CD8-positive, alpha-beta memory T cell (primary cell): ENCODE data around the gene TAF3. TPM values are rescaled to one million over a fixed set of nuclear protein-coding genes. Genes with fewer than 3 reads are reported as not detected.
A peak's percentile ranks its signal among the peaks of the same experiment; 100 is the strongest.

Source experiments
- CTCF ChIA-PET: fragments of 350-600 bp; sonication (Branson Sonifier 250); formaldehyde crosslinking; loops from one replicate; lab custom pipeline; 2021; ENCODE audit warnings: antibody characterized with exemption; lab: Charles Lee
- POLR2A ChIA-PET: fragments of 350-600 bp; sonication (Branson Sonifier 250); formaldehyde crosslinking; loops from one replicate; lab custom pipeline; 2021; ENCODE audit warnings: antibody characterized with exemption; lab: Charles Lee
- DNase-seq, 5 donors: peaks; one replicate each; pipeline versions ENCODE4 v3.0.0 to v3.0.0-alpha.2; 2020 to 2022; ENCODE audit warnings: mixed read lengths in 1 of 5
- H3K27ac ChIP-seq: one replicate; pipeline ENCODE4 v1.7.0; 2013; ENCODE audit warnings: low read depth, mild to moderate bottlenecking, low read length, moderate library complexity
- H3K27me3 ChIP-seq: 2 replicates; pipeline ENCODE4 v1.7.0; 2013; ENCODE audit warnings: low read length, mild to moderate bottlenecking; ENCODE audit not compliant: insufficient read depth, poor library complexity, severe bottlenecking
- H3K36me3 ChIP-seq: 2 replicates; pipeline ENCODE4 v1.7.0; 2013; ENCODE audit warnings: mild to moderate bottlenecking, low read length, moderate library complexity; ENCODE audit not compliant: insufficient read depth
- H3K4me1 ChIP-seq: 2 replicates; pipeline ENCODE4 v1.7.0; 2013; ENCODE audit warnings: mild to moderate bottlenecking, low read length, moderate library complexity; ENCODE audit not compliant: insufficient read depth
- H3K4me3 ChIP-seq: 2 replicates; pipeline ENCODE4 v1.7.0; 2013; ENCODE audit warnings: mild to moderate bottlenecking, low read length
- H3K9me3 ChIP-seq: 2 replicates; pipeline ENCODE4 v1.7.0; 2013; ENCODE audit warnings: mild to moderate bottlenecking, low read length
- H3K27ac Mint-ChIP-seq, 8 donors: one replicate each; pipeline ENCODE4 v1.8.0; 2020 to 2021; ENCODE audit warnings: mixed read lengths in 8 of 8, mild to moderate bottlenecking in 6 of 8, inconsistent platforms in 3 of 8, moderate library complexity in 3 of 8
- H3K27me3 Mint-ChIP-seq, 2 donors: one replicate each; pipeline ENCODE4 v1.8.0; 2020 to 2021; ENCODE audit warnings: mixed read lengths in 2 of 2, mild to moderate bottlenecking in 1 of 2, moderate library complexity in 1 of 2
- H3K36me3 Mint-ChIP-seq, 3 donors: one replicate each; pipeline ENCODE4 v1.8.0; 2020 to 2021; ENCODE audit warnings: mixed read lengths in 3 of 3, inconsistent platforms in 1 of 3, mild to moderate bottlenecking in 1 of 3
- H3K4me1 Mint-ChIP-seq, 3 donors: one replicate each; pipeline ENCODE4 v1.8.0; 2020 to 2021; ENCODE audit warnings: mixed read lengths in 3 of 3, inconsistent platforms in 1 of 3, mild to moderate bottlenecking in 1 of 3
- H3K4me3 Mint-ChIP-seq, 7 donors: one replicate each; pipeline ENCODE4 v1.8.0; 2020 to 2021; ENCODE audit warnings: mixed read lengths in 7 of 7, mild to moderate bottlenecking in 6 of 7, moderate library complexity in 4 of 7, inconsistent platforms in 2 of 7
- H3K9me3 Mint-ChIP-seq, 5 donors: one replicate each; pipeline ENCODE4 v1.8.0; 2020 to 2022; ENCODE audit warnings: mixed read lengths in 5 of 5, mild to moderate bottlenecking in 3 of 5, moderate library complexity in 2 of 5, inconsistent platforms in 1 of 5
- polyA plus RNA-seq: library from polyadenylated mRNA; unstranded; fragments of 300-500 nt; fragmentation: Illumina TruSeq; gene quantifications from one replicate; pipeline ENCODE4 v1.2.3, GENCODE V29; 2021
- total RNA-seq, 2 experiments: library from RNA; stranded (reverse); gene quantifications; one replicate each; pipeline ENCODE4 v1.2.3, GENCODE V29; 2021

TAF3 gene
- total and polyA plus RNA-seq, 3 experiments from 2014 or later, result 16.9 to 22.6 (median 22.5) TPM

DNA sequence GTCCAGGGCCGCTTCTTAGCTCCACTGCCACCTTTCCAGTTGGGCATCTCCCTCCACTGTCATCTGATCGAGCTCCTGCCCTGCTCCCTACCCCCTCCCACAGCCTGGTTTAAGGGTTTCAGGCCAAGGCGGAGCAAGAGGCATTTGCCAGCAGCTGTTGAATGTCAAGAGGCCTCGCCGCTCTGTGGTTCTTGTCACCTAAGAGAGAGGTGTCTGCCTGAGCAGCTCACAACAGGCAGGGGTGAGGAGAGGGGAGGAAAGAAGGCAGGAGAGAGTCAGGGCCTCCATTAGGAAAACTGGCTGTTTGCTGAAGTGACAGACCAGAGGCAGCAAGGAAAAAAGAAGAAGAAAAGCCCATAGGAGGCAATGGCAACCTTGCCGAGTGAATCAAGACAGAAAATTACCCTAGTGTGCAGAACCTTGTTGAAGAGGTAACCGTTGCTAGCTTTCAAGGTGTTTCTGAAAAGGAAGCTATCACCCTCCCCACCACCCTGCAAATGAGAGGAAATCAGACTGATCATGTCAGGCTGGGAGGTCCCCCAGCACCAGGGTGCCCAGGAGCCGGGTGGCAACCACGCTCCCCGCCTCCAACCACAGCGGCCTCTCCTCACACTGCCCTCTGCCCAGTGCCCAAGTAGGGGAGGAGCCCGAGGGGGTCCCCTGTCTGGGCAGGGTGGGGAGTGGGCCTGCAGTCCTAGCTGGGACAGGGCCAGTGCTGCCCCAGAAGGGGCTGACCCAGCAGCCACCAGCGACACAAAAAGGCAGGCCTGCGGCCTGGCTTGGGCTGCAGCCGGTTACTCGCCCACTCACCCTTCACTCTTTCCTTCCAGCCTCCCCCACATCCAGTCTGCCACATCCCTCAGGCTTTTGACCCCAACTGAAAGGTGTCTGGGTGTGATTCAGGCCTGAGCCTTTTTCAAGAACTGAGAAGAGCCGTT, 243.2 kb downstream of the TAF3 start:
- peaks cover 32% of the 10 kb centered on the region for H3K36me3 ChIP-seq
- peak; percentile 48 to 80 (median 67) for DNase-seq
- Mint-ChIP-seq H3K27ac (peak overlapping the region; percentile 94 to 97 (median 95)), H3K4me1 (peaks cover 82 to 96% (median 88%) of the 10 kb centered on the region in 3 donors), H3K9me3 (no peaks in the 10 kb centered on the region), H3K36me3 (peaks cover 30 to 94% (median 41%) of the 10 kb centered on the region in 3 donors), H3K27me3 (peaks cover 0 to 5% of the 10 kb centered on the region in 2 donors), H3K4me3 (peak overlapping the region; percentile 90 to 99 (median 94))
- H3K27ac ChIP-seq, result peak overlapping the region; percentile 58
- H3K4me1 ChIP-seq, result peaks cover 91% of the 10 kb centered on the region
- ChIA-PET CTCF (interaction anchor here (0.6 to 3.1 kb wide), 10 partner anchors 9 to 411 kb away, joined by 3 to 14 read pairs (median 4); no protein-coding TSS in a partner anchor), POLR2A (interaction anchor here (0.7 to 4.6 kb wide), 8 partner anchors 9 to 355 kb away, joined by 3 to 25 read pairs (median 4); no protein-coding TSS in a partner anchor)
- peak overlapping the region; percentile 57 for H3K4me3 ChIP-seq
- no peaks in the 10 kb centered on the region for H3K9me3 ChIP-seq
- no peaks in the 10 kb centered on the region for H3K27me3 ChIP-seq

DNA sequence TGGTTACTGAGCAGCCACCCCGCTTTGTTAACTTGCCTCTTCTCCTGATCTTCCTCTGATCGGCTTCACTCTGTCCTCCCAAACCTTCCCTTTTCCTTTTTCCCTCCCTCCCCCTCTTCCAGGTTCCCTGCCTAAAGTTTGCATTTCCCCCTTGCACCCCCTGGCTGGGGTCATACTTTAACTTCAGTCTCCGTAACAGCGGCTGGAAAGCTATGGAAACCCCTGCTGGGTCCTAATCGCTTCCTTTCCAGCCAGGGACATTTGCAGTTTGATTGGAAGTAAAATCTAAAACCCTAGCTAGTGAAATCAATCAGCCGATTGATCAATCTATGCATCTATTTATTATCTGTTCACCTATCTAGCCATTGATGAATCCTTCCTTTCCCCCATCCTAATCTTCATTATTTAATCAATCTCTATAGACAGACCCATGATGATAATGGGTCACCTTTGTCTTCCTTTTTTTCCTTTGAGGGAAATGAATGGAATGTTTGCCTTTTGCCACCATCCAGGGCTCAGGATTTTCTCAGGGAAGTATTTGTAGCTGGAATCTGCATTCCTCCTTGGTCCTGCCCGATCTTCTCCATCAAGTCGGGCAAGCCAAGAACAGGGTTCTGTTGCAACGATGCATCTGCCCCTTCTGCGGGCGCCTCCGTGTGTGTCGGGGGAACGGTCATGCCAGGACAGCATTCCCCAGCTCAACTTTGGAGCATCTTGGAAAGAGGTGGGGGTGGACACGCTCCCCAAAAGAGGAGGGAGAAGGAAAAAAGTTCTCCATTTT, 245.0 kb downstream of the TAF3 start:
- CTCF ChIA-PET, result interaction anchor here (1.1 kb wide), 1 partner anchor 409 kb away, joined by 5 read pairs; no protein-coding TSS in a partner anchor
- peaks cover 38 to 93% (median 39%) of the 10 kb centered on the region in 3 donors for H3K36me3 Mint-ChIP-seq
- POLR2A ChIA-PET, result no interaction called here
- peaks cover 42% of the 10 kb centered on the region for H3K36me3 ChIP-seq
- peak overlapping the region; percentile 2 to 99 (median 93) for H3K4me3 Mint-ChIP-seq
- H3K4me1 ChIP-seq, result peaks cover 85% of the 10 kb centered on the region
- H3K27ac ChIP-seq, result no peak overlapping the region
- H3K27ac Mint-ChIP-seq, result peak overlapping the region; percentile 75 to 97 (median 94)
- H3K27me3 Mint-ChIP-seq, result peaks cover 0 to 3% of the 10 kb centered on the region in 2 donors
- no peaks in the 10 kb centered on the region for H3K9me3 ChIP-seq
- no peak for DNase-seq
- peaks cover 84 to 97% (median 93%) of the 10 kb centered on the region in 3 donors for H3K4me1 Mint-ChIP-seq
- no peaks in the 10 kb centered on the region for H3K27me3 ChIP-seq
- no peak overlapping the region for H3K4me3 ChIP-seq
- no peaks in the 10 kb centered on the region for H3K9me3 Mint-ChIP-seq

DNA sequence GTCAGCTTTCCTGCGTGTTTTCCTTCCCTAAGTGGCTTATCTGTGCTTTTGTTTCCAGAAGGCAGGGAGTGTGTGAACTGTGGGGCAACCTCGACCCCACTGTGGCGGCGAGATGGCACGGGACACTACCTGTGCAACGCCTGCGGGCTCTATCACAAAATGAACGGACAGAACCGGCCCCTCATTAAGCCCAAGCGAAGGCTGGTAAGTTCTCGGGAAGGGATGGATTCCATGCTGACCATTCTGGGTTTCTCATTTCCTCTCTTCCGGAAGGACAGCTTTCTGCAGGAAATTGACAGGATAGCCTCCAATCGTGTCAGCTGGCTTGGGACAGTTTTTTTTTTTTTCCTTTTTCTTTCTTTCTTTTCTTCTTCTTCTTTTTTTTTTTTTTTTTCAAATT, 245.6 kb downstream of the TAF3 start:
- H3K4me1 ChIP-seq, result peaks cover 85% of the 10 kb centered on the region
- H3K36me3 ChIP-seq, result peaks cover 47% of the 10 kb centered on the region
- Mint-ChIP-seq H3K9me3 (no peaks in the 10 kb centered on the region), H3K27ac (peak overlapping the region; percentile 24 to 95 (median 76)), H3K4me3 (peak overlapping the region; percentile 3 to 97 (median 38)), H3K27me3 (peaks cover 0 to 3% of the 10 kb centered on the region in 2 donors), H3K36me3 (peaks cover 38 to 93% (median 41%) of the 10 kb centered on the region in 3 donors), H3K4me1 (peaks cover 87 to 97% (median 97%) of the 10 kb centered on the region in 3 donors)
- no peaks in the 10 kb centered on the region for H3K27me3 ChIP-seq
- no peaks in the 10 kb centered on the region for H3K9me3 ChIP-seq
- no peak for DNase-seq
- ChIA-PET POLR2A (no interaction called here), CTCF (interaction anchor here (1.1 to 1.3 kb wide), 2 partner anchors 31 to 409 kb away, joined by 3 to 5 read pairs; no protein-coding TSS in a partner anchor)
- H3K27ac ChIP-seq, result no peak overlapping the region
- no peak overlapping the region for H3K4me3 ChIP-seq

DNA sequence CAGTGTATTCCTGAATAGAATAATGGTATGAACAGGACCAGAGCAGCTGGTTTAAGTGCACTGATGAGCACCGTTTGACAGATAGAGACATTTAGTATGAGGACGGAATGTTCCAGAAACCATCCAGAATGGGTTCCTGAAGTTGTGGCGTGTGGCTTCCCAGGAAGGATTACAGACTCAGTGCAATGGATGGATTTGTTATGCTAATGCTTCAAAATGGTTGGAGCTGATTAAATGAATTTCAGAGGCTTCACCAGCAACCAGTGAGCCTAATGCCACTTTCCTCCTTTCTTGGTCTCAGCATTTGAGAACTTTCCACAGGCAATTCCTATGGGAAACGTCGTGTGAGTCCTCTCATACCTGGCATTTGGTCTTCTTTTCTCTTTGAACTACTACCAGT, 246.1 kb downstream of the TAF3 start:
- H3K27ac ChIP-seq, result no peak overlapping the region
- ChIA-PET CTCF (interaction anchor here (0.7 to 1.3 kb wide), 3 partner anchors 22 to 408 kb away, joined by 3 to 5 read pairs (median 3); no protein-coding TSS in a partner anchor), POLR2A (interaction anchor here (0.8 to 1.0 kb wide), 2 partner anchors 8 to 11 kb away, joined by 4 to 6 read pairs; no protein-coding TSS in a partner anchor)
- peaks cover 84% of the 10 kb centered on the region for H3K4me1 ChIP-seq
- H3K9me3 ChIP-seq, result no peaks in the 10 kb centered on the region
- no peak for DNase-seq
- peak overlapping the region in 4 of 7 donors; percentile 15 to 48 (median 33) for H3K4me3 Mint-ChIP-seq
- peak overlapping the region; percentile 24 to 81 (median 75) for H3K27ac Mint-ChIP-seq
- no peak overlapping the region for H3K4me3 ChIP-seq
- H3K9me3 Mint-ChIP-seq, result no peaks in the 10 kb centered on the region
- peaks cover 0 to 3% of the 10 kb centered on the region in 2 donors for H3K27me3 Mint-ChIP-seq
- peaks cover 52% of the 10 kb centered on the region for H3K36me3 ChIP-seq
- peaks cover 87 to 97% (median 97%) of the 10 kb centered on the region in 3 donors for H3K4me1 Mint-ChIP-seq
- peaks cover 38 to 93% (median 41%) of the 10 kb centered on the region in 3 donors for H3K36me3 Mint-ChIP-seq
- no peaks in the 10 kb centered on the region for H3K27me3 ChIP-seq

DNA sequence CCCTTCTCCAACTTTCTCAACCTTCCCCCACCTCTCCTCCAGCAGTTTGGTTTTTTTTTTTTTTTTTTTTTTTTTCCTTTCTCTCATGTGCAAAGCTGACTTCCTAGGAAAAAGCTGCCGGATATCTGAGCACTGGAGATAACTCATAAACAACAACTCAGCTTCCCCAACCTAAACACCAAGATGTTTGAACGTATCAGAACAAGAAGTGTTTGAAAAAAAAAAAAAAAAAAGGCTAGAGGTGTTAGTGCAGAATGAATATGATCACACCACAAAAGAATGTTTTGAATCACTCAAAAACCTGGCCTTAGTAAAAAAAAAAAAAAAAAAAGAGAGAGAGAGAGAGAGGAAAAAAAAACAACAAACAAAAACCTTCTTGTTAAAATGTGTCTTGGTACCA, 247.3 kb downstream of the TAF3 start:
- peaks cover 72% of the 10 kb centered on the region for H3K4me1 ChIP-seq
- H3K27ac Mint-ChIP-seq, result peak overlapping the region; percentile 39 to 95 (median 82)
- H3K9me3 Mint-ChIP-seq, result no peaks in the 10 kb centered on the region
- ChIA-PET POLR2A (no interaction called here), CTCF (interaction anchor here (0.6 kb wide), 1 partner anchor 1599 kb away, joined by 4 read pairs; no protein-coding TSS in a partner anchor)
- no peaks in the 10 kb centered on the region for H3K27me3 ChIP-seq
- H3K9me3 ChIP-seq, result no peaks in the 10 kb centered on the region
- peaks cover 37 to 93% (median 42%) of the 10 kb centered on the region in 3 donors for H3K36me3 Mint-ChIP-seq
- no peak overlapping the region for H3K4me3 ChIP-seq
- DNase-seq, result no peak
- peaks cover 63% of the 10 kb centered on the region for H3K36me3 ChIP-seq
- H3K27ac ChIP-seq, result no peak overlapping the region
- H3K4me3 Mint-ChIP-seq, result peak overlapping the region; percentile 1 to 59 (median 47)
- H3K27me3 Mint-ChIP-seq, result no peaks in the 10 kb centered on the region
- H3K4me1 Mint-ChIP-seq, result peaks cover 81 to 97% (median 97%) of the 10 kb centered on the region in 3 donors

DNA sequence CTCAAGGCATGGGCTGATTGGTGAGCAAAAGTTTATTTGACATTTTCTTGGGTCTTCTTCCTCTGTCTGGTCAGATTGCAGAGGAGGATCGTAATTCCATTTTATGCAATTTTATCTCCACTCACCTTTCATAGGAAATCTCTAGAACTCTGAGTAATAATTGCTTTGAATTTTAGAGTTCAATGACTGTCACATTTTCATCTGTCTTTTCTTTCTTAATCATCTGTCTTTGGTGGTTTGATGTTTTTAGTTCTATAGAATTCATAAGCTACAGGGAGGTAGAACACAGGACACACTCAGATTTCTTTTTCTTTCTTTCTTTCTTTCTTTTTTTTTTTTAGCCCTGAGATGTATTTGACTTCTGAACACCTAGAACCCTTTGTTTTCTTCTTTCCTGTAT, 247.8 kb downstream of the TAF3 start:
- Mint-ChIP-seq H3K9me3 (no peaks in the 10 kb centered on the region), H3K27me3 (peaks cover 0 to 3% of the 10 kb centered on the region in 2 donors), H3K27ac (peak overlapping the region; percentile 3 to 95 (median 82)), H3K4me1 (peaks cover 79 to 97% (median 97%) of the 10 kb centered on the region in 3 donors), H3K36me3 (peaks cover 37 to 94% (median 41%) of the 10 kb centered on the region in 3 donors), H3K4me3 (peak overlapping the region; percentile 5 to 59 (median 47))
- H3K9me3 ChIP-seq, result no peaks in the 10 kb centered on the region
- peaks cover 68% of the 10 kb centered on the region for H3K4me1 ChIP-seq
- peaks cover 67% of the 10 kb centered on the region for H3K36me3 ChIP-seq
- no peak for DNase-seq
- POLR2A ChIA-PET, result no interaction called here
- no peak overlapping the region for H3K4me3 ChIP-seq
- H3K27me3 ChIP-seq, result no peaks in the 10 kb centered on the region
- H3K27ac ChIP-seq, result no peak overlapping the region
- CTCF ChIA-PET, result interaction anchor here (0.6 kb wide), 1 partner anchor 1600 kb away, joined by 4 read pairs; no protein-coding TSS in a partner anchor
